ENCODE measurements around the gene SMYD4.
"Not testable (repeated sequence)": the region's sequence is repeated elsewhere in the genome, so short reads cannot be mapped to it uniquely, and the experiment has no call there.

The SMYD4 gene

DNA sequence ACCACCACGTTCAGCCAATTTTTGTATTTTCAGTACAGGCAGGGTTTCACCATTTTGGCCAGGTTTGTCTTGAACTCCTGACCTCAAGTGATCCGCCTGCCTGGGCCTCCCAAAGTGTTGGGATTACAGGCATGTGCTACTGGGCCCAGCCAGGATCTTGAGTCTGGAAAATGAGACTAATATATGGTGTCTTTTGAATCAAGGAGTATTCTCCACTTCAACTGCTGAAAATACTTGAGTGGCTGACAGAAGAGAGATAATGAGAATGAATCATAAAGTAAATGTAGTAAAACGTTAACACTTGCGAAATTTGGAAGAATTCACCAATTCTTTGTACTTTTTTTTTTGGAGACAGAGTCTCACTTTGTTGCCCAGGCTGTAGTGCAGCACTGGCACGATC, 16.6 kb downstream of the SMYD4 start:
- no peak overlapping the region for H3K9ac ChIP-seq (ENCODE audit: low read length)

DNA sequence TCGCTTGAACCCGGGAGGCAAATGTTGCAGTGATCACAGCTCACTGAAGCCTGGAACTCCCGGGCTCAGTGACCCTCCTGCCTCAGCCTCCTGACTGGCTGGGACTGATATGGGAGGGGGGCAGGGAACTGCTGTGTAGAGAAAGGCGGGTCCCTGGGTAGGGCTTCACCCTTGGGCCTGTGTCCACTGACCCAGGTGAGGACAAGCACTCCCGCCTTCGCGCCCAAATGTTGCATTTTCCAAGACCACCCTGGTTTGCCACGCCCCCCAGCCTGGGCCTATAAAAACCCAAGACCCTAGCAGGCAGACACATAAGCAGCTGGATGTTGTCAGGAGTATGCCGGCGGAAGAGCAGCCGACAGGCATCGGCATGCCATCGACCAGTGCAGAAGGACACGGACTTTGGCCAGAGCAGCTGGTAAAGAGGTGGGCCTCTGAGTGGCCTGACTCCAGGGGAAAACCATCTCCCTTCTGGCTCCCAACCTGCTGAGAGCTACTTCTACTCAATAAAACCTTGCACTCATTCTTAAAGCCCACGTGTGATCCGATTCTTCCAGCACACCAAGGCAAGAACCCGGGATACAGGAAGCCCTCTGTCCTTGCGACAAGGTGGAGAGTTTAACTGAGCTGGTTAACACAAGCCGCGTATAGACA, 19.1 kb downstream of the SMYD4 start:
- H3K27me3 ChIP-seq (ENCODE audit: control insufficient read depth, insufficient read depth, low read length) = no peaks in the 10 kb centered on the region
- H3K9me3 ChIP-seq (ENCODE audit: control insufficient read depth, low read length) = no peaks in the 10 kb centered on the region
- no peak overlapping the region for H3K4me3 ChIP-seq (ENCODE audit: low read length)
- no peaks in the 10 kb centered on the region for H3K4me1 ChIP-seq (ENCODE audit: control insufficient read depth, insufficient read depth, low read length)
- H3K9ac ChIP-seq (ENCODE audit: low read length) = no peak overlapping the region
- no peaks in the 10 kb centered on the region for H3K36me3 ChIP-seq (ENCODE audit: control insufficient read depth, insufficient read depth, low read length)

More for the DNA sequence above, 16.6 kb downstream of the SMYD4 start:
- no peaks in the 10 kb centered on the region for H3K27me3 ChIP-seq (ENCODE audit: control insufficient read depth, insufficient read depth, low read length)
- H3K36me3 ChIP-seq (ENCODE audit: control insufficient read depth, insufficient read depth, low read length) = no peaks in the 10 kb centered on the region
- no peaks in the 10 kb centered on the region for H3K4me1 ChIP-seq (ENCODE audit: control insufficient read depth, insufficient read depth, low read length)
- no peak overlapping the region for H3K4me3 ChIP-seq (ENCODE audit: low read length)
- H3K9me3 ChIP-seq (ENCODE audit: control insufficient read depth, low read length) = no peaks in the 10 kb centered on the region

DNA sequence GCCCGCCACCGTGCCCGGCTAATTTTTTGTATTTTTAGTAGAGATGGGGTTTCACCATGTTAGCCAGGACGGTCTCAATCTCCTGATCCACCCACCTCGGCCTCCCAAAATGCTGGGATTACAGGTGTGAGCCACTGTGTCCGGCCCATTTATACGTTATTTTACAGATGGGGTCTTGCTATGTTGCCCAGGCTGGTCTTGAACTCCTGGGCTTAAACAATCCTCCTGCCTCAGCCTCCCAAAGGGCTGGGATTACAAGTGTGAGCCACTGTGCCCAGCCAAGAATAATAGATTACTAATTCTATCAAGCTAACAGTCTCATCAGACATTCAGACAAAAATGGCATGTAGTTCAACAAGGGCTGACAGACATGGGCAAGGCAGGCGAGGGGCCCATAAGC, 19.9 kb downstream of the SMYD4 start:
- not testable (repeated sequence) for H3K4me3 ChIP-seq (ENCODE audit: low read length); H3K27me3 ChIP-seq (ENCODE audit: control insufficient read depth, insufficient read depth, low read length); H3K4me1 ChIP-seq (ENCODE audit: control insufficient read depth, insufficient read depth, low read length); H3K9ac ChIP-seq (ENCODE audit: low read length); H3K9me3 ChIP-seq (ENCODE audit: control insufficient read depth, low read length); H3K36me3 ChIP-seq (ENCODE audit: control insufficient read depth, insufficient read depth, low read length)

DNA sequence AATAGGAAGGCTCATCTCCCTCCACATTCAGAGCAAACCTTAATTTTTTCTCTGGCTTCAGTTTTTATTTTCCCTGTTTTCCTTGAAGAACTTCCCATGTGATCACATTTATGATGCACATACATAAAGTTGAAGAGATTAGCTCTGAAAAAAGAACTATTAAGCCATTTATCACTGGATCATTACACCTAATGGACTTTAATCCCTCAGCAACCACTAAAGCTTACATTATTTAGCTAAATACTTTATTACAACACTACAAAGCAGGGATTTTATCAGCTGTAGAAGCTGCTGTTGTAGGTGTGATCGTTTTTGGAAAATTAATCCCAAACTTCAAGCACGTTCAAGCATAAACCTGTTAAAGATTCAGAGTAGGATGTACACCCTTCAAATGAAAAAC, 21.1 kb downstream of the SMYD4 start:
- H3K4me3 ChIP-seq (ENCODE audit: low read length) = no peak overlapping the region
- H3K9me3 ChIP-seq (ENCODE audit: control insufficient read depth, low read length) = no peaks in the 10 kb centered on the region
- no peaks in the 10 kb centered on the region for H3K27me3 ChIP-seq (ENCODE audit: control insufficient read depth, insufficient read depth, low read length)
- H3K36me3 ChIP-seq (ENCODE audit: control insufficient read depth, insufficient read depth, low read length) = no peaks in the 10 kb centered on the region
- no peaks in the 10 kb centered on the region for H3K4me1 ChIP-seq (ENCODE audit: control insufficient read depth, insufficient read depth, low read length)
- H3K9ac ChIP-seq (ENCODE audit: low read length) = peak overlapping the region; percentile 34

DNA sequence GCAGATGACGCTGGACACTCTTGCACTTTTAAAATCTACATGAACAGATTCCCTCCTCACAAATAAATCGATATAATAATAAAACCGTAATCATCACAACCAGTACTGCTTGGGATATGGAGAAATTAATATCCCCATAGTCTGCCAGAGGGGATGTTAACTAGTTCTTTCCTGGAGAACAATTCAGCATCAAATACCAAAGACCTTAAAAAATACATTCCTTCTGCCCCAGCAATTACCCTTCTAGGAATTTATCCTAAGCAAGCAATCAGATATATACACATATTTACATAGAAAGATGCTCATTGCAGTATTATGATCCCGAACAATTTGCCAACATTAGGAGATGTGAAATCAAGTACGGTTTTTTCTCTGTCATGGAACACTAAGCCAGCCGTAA, 21.8 kb downstream of the SMYD4 start:
- Histone ChIP-seq H3K9me3 (ENCODE audit: control insufficient read depth, low read length) (no peaks in the 10 kb centered on the region), H3K36me3 (ENCODE audit: control insufficient read depth, insufficient read depth, low read length) (no peaks in the 10 kb centered on the region), H3K9ac (ENCODE audit: low read length) (no peak overlapping the region), H3K4me1 (ENCODE audit: control insufficient read depth, insufficient read depth, low read length) (no peaks in the 10 kb centered on the region), H3K4me3 (ENCODE audit: low read length) (no peak overlapping the region), H3K27me3 (ENCODE audit: control insufficient read depth, insufficient read depth, low read length) (no peaks in the 10 kb centered on the region)

DNA sequence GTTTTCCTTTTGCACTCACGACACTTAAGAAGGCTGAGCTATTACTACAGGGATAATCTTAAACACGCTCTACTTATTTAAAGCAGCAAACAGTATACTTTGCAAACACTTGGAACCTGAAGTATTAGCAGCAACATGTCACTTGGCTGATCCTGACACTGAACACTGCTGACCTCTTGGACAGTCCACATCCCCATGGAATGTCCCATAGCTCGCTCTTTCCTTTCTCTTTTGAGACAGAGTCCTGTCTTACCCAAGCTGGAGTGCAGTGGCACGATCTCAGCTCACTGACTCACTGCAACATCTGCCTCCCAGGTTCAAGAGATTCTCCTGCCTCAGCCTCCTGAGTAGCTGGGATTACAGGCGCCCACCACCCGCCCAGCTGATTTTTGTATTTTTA, 26.4 kb downstream of the SMYD4 start:
- Histone ChIP-seq H3K36me3 (ENCODE audit: control insufficient read depth, insufficient read depth, low read length) (no peaks in the 10 kb centered on the region), H3K9me3 (ENCODE audit: control insufficient read depth, low read length) (no peaks in the 10 kb centered on the region), H3K4me3 (ENCODE audit: low read length) (no peak overlapping the region), H3K27me3 (ENCODE audit: control insufficient read depth, insufficient read depth, low read length) (no peaks in the 10 kb centered on the region), H3K9ac (ENCODE audit: low read length) (no peak overlapping the region), H3K4me1 (ENCODE audit: control insufficient read depth, insufficient read depth, low read length) (no peaks in the 10 kb centered on the region)

DNA sequence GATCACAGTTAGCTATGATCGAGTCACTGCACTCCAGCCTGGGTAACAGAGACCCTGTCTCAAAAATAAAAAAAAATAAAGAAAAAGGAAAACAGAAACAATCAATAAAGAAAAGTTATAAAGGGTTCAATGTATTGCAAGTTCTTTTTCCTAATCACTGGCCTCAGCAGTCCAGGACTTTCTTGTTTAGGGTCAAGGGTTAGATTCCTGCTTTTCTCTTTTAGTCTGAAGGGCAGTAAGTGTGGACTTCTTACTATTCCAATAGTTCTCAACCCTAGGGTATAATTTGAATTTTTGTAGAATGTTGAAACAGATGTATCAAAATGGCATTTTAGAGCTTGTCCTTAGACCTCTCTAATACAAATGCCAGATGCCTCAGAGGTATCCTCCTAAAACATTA, 27.3 kb downstream of the SMYD4 start:
- Histone ChIP-seq H3K27me3 (ENCODE audit: control insufficient read depth, insufficient read depth, low read length) (no peaks in the 10 kb centered on the region), H3K4me1 (ENCODE audit: control insufficient read depth, insufficient read depth, low read length) (no peaks in the 10 kb centered on the region), H3K4me3 (ENCODE audit: low read length) (no peak overlapping the region), H3K36me3 (ENCODE audit: control insufficient read depth, insufficient read depth, low read length) (no peaks in the 10 kb centered on the region), H3K9ac (ENCODE audit: low read length) (no peak overlapping the region), H3K9me3 (ENCODE audit: control insufficient read depth, low read length) (no peaks in the 10 kb centered on the region)

DNA sequence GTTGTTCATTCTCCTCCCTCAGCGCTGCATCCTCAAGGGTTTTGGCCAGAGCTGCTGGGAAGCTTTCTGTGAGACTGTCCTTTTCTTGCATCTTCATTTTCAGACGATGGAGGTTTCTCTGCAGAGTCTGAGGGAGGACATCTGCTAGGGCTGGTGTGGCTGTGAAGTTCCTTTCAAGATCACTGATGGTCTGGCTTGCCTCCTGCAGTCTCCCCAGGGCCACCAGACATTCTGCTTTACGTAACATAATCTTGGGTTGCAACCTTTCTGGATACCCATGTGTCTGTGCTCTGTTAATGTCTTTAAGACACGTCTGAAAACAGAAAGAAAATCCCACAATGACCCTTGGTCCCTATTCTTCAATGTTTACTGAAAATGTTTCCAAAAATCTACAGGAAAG, 29.0 kb downstream of the SMYD4 start:
- no peak overlapping the region for H3K9ac ChIP-seq (ENCODE audit: low read length)
- no peaks in the 10 kb centered on the region for H3K36me3 ChIP-seq (ENCODE audit: control insufficient read depth, insufficient read depth, low read length)

DNA sequence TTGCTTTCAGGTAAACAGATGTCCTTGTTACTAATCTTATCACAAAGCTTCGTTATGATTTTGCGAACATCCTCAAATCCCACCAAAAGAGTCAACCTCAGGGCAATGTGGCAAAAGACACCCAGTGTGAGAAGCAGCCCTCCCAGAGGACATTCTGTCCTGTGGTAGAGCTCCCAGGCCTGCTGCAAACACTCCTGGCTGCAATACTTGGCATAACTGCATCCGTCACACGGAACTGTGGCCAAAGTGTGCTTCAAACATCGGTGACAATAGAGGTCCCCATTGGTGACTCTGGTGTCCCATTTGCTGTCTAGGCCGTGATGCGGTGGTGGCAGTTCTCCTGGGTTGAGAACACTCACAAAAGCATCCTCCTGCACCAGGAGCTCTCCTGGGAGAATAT, 29.5 kb downstream of the SMYD4 start:
- no peaks in the 10 kb centered on the region for H3K36me3 ChIP-seq (ENCODE audit: control insufficient read depth, insufficient read depth, low read length)

More for the DNA sequence above, 29.0 kb downstream of the SMYD4 start:
- Histone ChIP-seq H3K4me1 (ENCODE audit: control insufficient read depth, insufficient read depth, low read length) (no peaks in the 10 kb centered on the region), H3K4me3 (ENCODE audit: low read length) (no peak overlapping the region), H3K9me3 (ENCODE audit: control insufficient read depth, low read length) (no peaks in the 10 kb centered on the region), H3K27me3 (ENCODE audit: control insufficient read depth, insufficient read depth, low read length) (no peaks in the 10 kb centered on the region)

DNA sequence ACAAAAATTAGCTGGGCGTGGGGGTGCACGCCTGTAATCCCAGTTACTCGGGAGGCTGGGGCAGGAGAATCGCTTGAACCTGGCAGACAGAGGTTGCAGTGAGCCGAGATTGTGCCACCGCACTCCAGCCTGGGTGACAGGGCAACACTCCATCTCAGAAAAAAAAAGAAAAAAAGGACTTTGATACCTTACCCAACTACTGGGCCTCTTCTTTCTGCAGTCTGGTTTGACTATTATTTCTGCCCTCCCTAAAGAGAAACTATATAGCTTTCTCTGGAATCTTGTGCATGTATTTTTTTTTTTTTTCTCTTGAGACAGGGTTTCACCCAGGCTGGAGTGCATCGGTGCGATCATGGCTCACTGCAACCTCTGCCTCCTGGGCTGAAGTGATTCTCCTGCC, 31.9 kb downstream of the SMYD4 start:
- not testable (repeated sequence) for H3K27me3 ChIP-seq (ENCODE audit: control insufficient read depth, insufficient read depth, low read length); H3K9me3 ChIP-seq (ENCODE audit: control insufficient read depth, low read length); H3K9ac ChIP-seq (ENCODE audit: low read length); H3K4me3 ChIP-seq (ENCODE audit: low read length); H3K36me3 ChIP-seq (ENCODE audit: control insufficient read depth, insufficient read depth, low read length); H3K4me1 ChIP-seq (ENCODE audit: control insufficient read depth, insufficient read depth, low read length)

More for the DNA sequence above, 29.5 kb downstream of the SMYD4 start:
- H3K9me3 ChIP-seq (ENCODE audit: control insufficient read depth, low read length) = no peaks in the 10 kb centered on the region
- no peak overlapping the region for H3K9ac ChIP-seq (ENCODE audit: low read length)
- H3K27me3 ChIP-seq (ENCODE audit: control insufficient read depth, insufficient read depth, low read length) = no peaks in the 10 kb centered on the region
- H3K4me3 ChIP-seq (ENCODE audit: low read length) = no peak overlapping the region
- no peaks in the 10 kb centered on the region for H3K4me1 ChIP-seq (ENCODE audit: control insufficient read depth, insufficient read depth, low read length)

DNA sequence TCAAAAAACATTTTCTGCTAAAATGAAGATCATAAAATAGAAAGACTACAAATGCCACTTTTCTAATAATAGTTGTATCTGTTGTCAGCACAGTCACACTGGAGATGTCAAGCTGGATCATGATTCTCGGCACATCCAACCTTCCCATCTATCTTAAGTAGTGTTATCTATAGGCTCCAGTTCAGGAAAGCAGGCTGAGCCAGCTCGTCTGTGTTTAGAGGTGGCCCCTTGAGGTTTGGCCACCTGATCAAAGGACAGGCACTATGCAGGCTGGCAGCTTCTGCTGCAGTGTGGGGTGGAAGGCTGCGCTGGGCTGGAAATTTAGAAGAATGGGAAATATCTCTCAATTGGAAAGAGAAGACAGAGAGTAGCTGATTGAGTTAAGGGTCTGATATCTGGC, 32.4 kb downstream of the SMYD4 start:
- Histone ChIP-seq H3K27me3 (ENCODE audit: control insufficient read depth, insufficient read depth, low read length) (no peaks in the 10 kb centered on the region), H3K9me3 (ENCODE audit: control insufficient read depth, low read length) (no peaks in the 10 kb centered on the region), H3K9ac (ENCODE audit: low read length) (no peak overlapping the region), H3K4me1 (ENCODE audit: control insufficient read depth, insufficient read depth, low read length) (no peaks in the 10 kb centered on the region), H3K4me3 (ENCODE audit: low read length) (no peak overlapping the region), H3K36me3 (ENCODE audit: control insufficient read depth, insufficient read depth, low read length) (no peaks in the 10 kb centered on the region)

DNA sequence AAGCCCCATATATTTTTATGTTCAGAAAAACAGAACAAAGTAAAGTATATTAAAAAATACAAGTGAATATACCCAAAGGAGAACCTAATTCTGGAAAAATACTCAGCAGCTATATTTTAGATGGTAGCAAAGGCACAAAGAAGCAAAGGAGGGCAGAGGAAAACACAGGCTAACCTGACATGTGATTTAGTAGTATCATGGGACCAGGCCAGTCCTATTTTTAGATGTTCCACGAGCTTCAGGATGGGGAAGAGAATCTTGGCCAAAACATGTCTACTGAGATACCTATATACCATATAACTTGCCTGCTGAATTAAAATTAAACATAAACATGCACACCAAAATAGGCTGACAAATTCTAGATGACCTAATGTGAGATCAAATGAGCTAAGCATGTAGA, 32.9 kb downstream of the SMYD4 start:
- Histone ChIP-seq H3K9me3 (ENCODE audit: control insufficient read depth, low read length) (no peaks in the 10 kb centered on the region), H3K4me3 (ENCODE audit: low read length) (no peak overlapping the region), H3K9ac (ENCODE audit: low read length) (no peak overlapping the region), H3K36me3 (ENCODE audit: control insufficient read depth, insufficient read depth, low read length) (no peaks in the 10 kb centered on the region), H3K27me3 (ENCODE audit: control insufficient read depth, insufficient read depth, low read length) (no peaks in the 10 kb centered on the region), H3K4me1 (ENCODE audit: control insufficient read depth, insufficient read depth, low read length) (no peaks in the 10 kb centered on the region)

DNA sequence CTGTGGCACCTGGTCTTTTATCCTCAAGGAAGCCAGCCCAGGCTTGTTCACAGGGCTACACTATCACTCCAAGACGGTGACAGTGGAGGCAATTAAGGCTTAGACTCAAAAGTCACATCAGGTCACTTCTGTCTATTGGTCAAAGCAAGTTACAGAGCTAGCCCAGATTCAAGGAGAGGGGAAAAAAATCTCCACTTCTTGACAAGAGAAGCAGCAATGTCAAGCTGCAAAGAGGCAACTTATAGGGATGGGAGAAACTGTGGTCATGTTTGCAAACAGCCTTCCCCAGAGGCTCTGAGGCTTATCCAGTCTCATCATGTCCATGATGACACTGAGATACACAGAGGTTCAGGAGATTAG, 36.3 kb downstream of the SMYD4 start:
- Histone ChIP-seq H3K9ac (ENCODE audit: low read length) (no peak overlapping the region), H3K27me3 (ENCODE audit: control insufficient read depth, insufficient read depth, low read length) (no peaks in the 10 kb centered on the region), H3K9me3 (ENCODE audit: control insufficient read depth, low read length) (no peaks in the 10 kb centered on the region), H3K36me3 (ENCODE audit: control insufficient read depth, insufficient read depth, low read length) (no peaks in the 10 kb centered on the region), H3K4me1 (ENCODE audit: control insufficient read depth, insufficient read depth, low read length) (no peaks in the 10 kb centered on the region), H3K4me3 (ENCODE audit: low read length) (no peak overlapping the region)
